Endometrial microvascular endothelial cells (primary cell): Measurements from ENCODE around the gene ZFP62. TPM values are rescaled to one million over a fixed set of nuclear protein-coding genes. Genes with fewer than 3 reads are reported as not detected.

Source experiments
- in situ Hi-C: cut with HindIII; loops from 2 replicates; pipeline ENCODE4 v1.10.0; 2017; ENCODE audit warnings: low sequenced_read_pairs, low pct_unique_long_range_greater_than_20kb; ENCODE audit errors: inconsistent ontology term
- total RNA-seq: library from RNA; depleted of rRNA; stranded (reverse); fragments of >200 nt; gene quantifications from one replicate; pipeline ENCODE4 v1.2.3, GENCODE V29; 2015; ENCODE audit errors: inconsistent ontology term

The ZFP62 gene
- total RNA-seq, 1 donor from 2014 or later: 5.4 TPM

DNA sequence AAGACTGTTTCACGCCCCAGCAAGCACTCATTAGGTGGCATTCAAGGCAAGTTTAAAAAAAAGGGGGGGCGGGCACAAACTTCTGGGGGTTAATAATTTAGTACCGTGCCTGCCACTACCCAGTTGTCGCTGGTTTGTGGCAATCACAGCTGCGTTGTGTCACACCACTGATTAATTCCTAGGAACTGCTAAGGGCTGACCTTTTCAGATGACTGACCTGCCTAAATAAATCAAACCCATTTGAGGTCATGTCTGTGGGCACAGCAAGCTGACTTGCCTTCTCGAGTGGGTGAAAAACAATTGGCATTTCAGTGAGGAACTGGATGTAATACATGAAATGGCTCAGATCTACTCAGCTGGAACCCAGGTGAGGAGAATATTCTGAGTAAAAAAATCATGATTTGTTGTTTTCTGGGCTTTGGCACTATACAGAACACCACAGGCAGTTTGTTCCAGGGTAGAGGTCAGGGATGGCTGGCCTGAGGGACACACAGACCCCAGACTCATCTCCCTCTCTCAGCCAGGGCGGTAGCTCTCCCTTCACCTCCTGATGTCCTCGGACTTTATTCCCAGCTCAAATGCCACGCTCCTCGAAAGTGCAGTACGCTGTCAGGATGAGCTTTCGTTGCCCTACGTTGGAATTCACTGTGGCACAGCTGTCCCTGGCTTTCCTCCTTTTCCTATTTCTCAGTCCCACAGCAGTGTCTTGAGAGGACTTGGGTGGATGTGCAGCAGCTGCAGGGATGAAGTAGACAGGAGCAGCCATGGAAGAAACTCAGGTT is 43.0 kb downstream of the ZFP62 start:
- in situ Hi-C loops: no loop called here

DNA sequence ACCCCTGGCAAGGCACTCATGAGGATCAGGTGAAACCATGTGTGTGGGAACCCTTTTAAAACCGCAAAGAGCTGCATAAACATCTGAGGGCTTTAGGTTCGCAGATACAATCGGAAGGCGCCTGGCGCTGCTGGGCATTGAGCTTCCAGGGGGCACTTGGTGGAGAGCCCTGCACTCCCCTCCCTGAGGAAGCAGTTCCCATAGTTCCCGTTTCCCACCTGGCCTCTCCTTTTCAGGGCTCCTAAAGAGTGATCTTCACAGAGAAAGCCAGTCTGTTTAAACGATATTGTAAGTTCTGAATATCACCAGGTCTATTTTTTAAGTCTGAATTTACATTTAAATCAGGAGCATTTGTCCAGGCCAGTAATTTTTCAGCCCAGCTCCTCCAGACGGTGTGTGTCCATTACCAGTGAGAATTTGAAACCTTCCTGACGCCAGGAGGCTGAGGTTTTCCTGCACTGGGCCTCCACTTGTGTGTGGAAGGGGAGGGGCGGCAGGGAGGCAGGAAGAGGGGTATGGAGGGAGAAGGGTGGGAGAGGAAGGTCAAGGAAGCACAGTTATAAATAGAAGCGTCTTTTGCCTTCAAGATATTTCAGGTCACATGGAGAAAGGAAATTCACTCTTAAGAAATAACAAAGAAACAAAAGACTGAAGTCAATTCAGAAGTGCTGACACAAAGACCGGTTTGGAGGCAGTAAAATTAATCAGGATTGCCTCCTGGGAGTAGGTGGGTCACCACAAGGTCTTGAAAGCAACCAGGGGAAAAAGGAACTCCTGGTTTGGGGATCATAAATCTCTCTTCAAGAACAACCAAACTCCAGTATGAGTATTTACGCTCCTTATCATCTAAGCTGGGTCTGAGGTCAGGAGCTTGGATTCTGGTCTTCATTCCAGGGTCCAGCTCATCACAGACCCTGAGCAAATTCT is 44.2 kb downstream of the ZFP62 start:
- in situ Hi-C loops: no loop called here

DNA sequence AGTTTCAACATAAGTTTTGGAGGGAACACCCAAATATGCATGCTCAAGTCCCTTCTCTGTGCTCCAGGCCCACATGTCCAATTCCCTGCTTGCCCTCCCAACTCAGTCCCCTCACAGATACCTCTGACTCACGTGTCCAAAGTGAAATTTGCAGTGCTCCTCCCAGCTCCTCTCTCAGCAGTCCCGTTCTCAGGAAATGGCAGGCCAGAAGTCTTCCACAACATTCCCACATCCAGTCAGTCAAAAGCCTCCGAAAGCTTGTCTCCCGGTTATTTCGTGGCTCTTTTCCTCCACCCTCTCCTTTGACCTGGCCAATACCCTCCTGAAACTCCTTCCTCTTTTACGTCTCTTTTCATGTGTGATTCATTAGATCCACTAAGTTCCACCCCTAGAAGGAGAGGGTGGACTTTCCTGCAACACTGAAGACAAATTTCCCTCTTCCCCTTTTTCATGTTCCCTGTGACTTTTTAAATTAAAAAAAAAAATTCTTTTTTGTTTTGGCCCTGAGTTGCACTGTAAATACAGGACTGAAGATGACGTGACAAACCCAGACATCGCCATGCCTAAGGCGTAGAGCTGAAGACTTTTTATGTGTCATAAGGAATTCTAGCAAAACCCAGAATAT is 45.7 kb downstream of the ZFP62 start:
- in situ Hi-C loops: no loop called here

DNA sequence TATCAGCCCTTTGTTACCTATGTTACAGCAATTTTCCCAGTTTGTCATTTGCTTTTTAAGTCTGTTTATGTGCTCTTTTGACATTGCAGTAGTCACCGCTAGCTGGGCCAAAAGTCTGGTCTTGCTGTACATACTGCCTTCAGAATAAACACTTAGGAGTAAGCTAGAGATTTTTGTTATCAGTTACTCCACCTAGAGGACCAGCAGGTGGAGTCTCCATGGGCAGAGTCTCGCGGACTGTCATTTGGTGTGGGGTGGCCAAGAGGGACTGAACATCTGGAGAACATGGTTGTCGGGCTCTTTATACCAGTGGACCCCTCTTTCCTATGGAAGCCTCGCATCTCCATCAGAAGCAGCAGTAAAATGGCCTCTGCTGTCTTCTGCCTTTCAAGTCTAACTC is 47.7 kb downstream of the ZFP62 start:
- in situ Hi-C loops: no loop called here

DNA sequence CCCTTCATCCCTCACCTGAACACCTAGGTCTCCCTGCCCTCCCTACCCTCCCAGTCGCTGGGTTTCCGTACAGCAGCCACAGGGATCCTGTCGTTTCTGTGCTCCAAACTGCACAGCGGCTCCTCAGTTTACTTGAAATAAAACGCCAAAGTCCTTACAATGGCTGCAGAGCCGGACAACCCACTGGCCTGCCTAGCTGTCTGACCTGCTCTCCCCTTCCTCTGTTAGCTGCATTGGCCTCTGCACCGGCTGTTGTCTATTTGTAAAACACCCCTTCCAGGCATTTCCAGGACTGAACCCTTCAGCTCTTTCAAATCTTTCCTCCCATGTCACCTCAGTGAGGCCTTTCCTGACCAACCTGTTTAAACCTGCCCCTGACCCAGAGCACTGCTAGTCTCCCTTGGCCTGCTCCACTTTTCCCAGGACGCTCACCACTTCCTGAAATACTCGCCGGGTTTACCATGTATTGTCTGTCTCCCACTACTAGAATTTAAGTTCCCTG is 49.4 kb downstream of the ZFP62 start:
- in situ Hi-C loops: no loop called here

DNA sequence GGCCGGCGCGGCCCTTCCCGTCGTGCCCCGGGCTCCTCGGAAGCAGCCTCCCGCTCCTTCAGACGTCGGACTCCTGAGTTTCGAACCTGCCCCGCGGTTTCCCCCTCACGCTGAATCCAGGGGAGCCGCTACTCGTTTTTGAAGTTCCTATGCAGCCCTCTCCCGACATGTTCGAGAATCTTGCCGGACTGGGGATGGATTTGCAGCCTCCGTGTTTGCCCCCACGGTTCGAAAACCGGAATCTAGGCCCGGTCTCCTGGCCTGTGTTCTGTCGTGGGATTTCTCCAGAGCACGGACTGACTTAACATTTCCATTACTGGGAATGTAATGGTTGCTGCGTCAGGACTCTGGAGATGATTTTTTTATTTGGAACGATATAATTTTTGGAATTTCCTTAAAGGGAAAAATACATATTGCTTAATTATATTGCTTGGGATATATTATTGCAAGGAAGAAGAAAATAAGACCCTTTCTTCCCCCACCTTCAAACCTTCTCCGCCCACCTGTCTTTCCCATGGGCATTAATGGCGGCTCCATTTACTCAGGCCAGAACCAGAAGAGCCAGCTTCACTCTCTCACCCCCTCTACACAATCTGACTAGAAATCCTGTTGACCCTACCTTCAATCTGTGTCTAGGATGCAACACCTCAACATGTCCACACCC is 50.0 kb downstream of the ZFP62 start:
- in situ Hi-C loops: no loop called here

DNA sequence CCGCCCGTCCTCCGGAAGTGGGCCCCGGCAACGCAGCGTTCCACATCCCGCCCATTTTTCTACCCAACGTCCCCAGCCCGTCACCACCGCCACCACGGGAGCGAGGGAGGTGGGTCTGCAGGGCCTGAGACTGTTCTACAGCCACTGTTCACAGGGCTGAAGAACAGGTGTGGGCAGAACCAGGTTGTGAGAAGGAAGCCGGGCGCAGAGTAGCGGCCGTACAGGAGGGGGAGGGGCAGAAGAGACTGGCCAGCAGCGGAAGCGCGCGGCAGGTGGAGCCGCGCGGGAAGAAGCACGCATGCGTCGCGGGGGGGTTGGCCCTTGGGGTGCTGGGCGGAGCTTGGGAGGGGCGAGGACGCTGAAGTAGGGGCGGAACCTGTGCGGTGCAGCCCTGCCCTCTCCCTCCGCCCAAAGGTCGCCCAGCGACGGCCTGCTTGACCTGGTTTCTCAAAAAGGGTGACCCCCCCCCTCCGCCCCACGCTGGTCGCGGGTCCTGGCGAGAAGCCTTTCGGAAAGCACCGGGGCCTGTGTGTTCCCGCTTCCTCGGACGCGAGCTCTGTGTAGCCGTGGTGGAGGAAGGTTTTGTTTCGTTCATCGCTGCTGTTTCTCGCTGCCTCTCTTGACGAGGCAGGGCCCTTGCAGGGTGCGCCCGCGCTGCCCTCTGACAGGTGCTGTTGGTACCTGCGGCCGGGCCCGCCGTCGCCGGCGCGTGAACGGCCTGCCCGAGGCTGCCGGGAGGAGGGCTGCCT is 50.7 kb downstream of the ZFP62 start:
- in situ Hi-C loops: no loop called here

DNA sequence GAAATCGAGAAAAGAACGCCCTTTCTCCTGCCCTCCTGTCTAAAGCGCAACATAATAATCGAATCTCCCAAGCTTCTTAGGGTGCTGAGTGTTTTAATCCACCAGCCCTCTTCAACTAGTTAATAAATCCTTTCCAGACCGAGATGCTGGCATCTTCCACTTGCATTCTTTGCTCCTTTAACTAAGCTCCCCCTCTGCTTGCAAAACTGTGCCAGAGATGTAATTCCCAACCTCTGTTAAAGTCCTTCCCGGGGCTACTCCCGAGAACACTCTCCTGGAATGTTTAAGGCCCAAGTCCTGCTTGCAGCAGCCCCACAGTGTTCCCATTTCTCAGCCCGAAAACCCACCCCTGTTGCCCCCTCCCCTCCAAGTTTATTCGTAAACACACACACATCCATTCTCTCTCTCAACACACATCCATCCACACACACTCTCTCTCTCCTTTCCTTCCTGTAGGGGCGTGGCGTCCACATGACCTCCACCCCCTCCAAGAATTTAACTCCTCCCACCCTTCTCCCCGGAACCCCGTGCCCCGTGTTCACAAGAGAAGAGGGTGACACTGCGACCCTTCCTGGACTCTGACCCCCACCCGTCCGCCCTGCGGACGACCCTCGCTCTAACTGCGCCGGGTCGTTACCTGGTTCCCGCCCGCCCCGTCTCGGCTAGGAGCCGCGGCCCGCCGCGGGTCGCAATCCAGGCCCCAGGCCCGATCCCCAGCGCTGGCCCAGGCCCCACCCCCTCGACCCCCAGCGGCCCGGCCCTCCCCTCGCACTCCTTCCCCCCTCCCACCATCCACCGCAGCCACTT is 51.5 kb downstream of the ZFP62 start:
- in situ Hi-C loops: no loop called here

DNA sequence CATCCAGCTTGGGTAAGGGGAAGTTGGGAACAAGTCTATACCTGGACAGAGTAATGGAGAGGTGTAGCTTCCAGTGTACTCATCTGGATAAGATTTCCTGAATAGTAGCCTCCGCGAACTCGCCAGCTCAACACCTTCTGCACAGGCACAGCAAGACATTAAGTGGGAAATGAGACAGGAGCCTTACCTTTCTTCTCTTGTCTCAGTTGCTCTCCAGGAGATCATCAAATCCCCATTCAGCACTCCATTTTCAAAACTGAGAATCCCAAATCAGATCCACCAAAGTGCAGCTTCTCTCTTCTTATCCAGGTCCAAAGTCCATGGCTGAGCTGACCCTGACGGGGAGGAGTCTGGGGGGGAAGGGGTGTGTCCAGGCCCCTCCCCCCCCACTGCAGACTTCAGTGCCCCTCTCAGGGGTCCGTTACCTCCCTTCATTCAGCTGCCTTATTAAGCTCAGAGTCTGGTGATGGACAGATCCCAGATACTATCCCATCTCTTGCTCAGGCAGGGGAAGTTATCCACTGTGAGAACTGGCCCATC is 52.5 kb downstream of the ZFP62 start:
- in situ Hi-C loops: no loop called here

DNA sequence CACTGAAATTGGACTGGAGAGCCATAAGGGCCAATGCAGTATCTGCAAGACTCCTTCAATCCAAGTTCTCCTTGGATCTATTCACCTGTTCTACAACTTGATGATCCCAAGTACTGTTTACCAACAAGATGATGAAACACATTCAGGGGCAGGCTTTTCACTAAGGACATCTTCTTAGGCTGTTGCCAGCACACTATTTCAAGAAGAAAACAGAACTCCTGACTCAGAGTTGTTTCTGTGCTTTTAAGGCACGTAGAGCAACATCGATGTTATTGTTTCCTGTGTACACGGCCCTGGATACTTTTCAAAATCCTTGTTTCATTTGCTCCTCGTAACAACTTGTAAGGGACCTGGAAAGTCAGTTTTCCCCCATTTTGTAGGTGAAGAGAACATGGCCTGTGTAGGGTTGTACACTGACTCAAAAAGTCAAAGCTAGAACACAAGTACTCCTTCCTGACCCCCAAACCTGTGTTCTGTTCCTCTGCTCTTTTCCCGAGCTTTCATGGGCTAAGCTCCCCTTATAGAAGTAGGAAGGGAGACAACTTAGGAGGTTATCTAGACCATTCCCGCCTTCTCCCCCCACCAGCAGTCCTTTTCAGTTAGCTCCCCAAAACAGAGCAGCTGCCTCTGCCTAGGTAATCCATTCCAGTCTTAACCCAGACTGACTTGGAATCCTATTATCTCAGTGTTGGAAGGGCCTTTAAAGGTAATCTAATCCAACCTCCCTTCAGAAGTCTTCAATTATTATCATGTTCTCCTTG is 53.2 kb downstream of the ZFP62 start:
- in situ Hi-C loops: no loop called here

DNA sequence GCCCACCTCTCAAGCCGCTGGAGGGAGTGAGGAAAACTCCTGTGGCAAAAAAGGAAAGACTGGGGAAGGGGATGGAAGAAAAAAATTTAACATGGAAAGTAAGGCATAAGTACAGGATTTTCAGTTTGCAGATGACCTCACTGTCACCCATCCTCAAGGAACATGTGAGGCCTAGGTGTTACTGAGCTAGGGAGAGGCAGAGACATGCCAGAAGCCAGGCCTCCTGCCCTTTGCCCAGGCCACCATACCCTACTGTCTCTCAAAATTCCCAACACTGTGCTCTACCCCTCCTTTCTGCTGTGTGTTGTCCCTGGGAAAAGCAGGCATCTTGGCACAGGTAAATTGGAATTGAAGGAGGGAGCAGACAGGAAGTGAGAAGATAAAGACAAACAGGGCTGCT is 54.0 kb downstream of the ZFP62 start:
- in situ Hi-C loops: no loop called here

DNA sequence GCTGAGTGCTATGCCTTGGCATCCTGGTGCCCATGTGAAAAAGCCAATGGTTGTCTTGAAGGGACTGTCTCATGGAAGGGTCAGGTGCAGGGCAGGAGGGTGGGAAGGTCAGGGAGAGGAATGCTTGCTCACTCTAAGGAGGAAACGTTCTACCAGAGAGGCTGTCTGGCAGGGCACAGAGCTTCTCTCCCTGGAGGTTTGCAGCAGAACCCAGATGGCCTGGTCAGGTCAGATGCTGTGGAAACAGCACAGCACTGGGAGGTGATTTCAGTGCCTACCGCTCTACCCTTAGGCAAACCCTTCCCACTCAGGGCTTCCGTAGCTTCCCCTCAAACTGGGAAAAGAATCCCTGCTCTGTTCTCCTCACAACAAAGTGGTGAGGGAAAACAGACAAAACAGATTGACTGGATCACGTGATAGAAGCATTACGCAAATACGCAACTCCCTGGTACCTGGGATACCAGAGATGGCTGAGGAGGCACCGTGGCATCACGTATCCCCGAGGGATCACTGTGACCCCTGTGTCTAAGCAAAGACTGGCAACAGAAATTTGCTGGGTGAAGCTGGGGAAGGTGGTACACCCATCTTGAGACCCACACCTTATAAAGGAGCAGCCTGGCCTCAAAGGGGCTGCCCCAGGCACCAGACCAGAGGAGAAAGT is 54.6 kb downstream of the ZFP62 start:
- in situ Hi-C loops: no loop called here

DNA sequence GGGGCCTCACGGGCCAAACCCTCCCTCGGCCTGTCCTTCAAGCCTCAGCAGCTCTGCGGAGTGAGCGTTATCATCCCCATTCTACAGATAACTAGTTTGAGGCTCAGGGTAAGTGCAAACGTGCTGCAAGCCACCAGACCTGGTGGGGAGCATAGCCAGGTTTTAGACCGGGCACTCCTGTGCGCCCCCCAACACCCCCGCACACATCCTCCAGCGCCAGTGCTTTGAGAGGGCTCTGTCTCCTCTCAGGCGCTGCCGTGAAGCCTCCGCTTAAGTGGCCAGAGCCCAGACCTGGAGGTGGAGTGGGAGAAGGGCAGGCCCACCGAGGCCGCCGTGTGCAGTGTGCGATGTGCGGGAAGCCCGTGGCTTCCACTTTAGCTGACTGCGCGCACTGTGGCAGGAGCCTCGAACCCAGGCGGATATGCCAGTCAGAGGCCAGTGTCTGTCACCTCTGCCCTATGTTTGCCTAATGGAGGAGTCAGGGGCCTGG is 56.9 kb downstream of the ZFP62 start:
- in situ Hi-C loops: loop anchor here (5.0 kb wide), 1 partner anchor 33 kb away; no protein-coding TSS in a partner anchor

DNA sequence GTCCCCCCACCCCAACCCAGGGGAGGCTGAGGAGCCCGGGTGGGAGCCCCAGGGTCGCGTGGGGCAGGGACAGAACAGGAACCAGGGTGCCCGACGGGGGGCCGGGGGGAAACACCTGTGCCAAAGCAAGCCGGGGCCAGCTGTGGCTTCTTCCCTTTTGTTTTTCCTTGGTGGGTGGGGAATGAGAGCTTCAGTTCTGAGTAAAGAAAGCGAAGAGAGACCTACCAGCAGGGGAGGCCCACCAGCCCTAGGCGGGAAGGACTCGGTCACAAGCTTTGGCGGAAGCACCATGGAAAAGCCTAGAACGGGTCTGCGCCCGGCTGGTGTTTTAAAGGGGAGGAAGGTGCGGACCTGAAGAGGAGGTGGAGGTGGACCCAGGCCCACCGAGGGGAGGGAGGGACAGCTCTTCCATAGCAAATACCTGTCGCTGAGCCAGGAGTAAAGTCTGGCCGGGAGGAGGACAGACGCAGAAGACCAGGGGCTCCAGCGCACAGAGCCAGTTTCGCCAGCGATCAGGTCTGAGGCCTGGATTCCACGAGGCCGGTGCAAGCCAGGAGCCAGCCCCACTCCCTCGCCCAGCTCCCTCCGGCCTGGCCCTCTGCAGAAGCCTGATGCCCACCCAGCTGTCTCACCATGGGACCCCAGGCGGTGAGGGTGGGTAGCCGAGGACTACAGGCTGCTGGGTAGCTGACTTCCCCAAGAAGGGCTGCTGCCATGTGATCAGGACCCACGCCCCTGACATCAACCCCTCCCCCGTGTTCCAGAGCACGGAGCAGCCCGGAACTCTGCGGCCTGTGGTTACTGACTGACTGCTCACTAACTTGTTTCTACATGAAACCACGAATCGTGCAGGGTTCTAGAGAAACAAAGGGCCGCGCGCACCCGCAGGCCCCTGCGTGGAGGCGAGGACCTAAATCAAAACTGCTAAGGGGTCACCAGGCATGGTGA is 57.6 kb downstream of the ZFP62 start:
- in situ Hi-C loops: loop anchor here (5.0 kb wide), 1 partner anchor 34 kb away; no protein-coding TSS in a partner anchor
